ENCODE measurements around the gene NUCB2.
A peak's percentile ranks its signal among the peaks of the same experiment; 100 is the strongest.

NUCB2 gene

DNA sequence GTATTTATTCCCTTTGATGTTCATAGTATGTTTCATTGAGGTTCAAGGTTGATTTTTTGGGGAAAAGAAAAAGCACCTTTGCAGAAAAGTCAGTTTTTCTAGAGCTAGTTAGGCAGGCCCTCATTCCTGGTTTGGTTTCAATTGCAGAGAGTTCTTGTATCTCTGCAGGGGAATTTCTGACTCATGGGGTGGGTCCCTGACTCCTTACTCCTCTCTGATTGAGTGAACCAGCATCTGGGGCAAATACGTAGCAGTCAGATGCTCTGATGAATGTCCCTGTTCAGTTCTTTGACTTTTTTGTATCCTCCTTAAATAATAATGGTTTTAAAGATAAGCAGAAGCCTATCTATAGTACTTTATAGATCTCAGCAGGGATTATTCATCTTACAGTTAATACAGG, 67.4 kb downstream of the NUCB2 start:
- DNase-seq = no peak

GRCh38 chr11:17347676-17348075, 71.1 kb downstream of the NUCB2 start:
- no peak for DNase-seq

GRCh38 chr11:17350455-17351171, 74.1 kb downstream of the NUCB2 start:
- DNase-seq = no peak

DNA sequence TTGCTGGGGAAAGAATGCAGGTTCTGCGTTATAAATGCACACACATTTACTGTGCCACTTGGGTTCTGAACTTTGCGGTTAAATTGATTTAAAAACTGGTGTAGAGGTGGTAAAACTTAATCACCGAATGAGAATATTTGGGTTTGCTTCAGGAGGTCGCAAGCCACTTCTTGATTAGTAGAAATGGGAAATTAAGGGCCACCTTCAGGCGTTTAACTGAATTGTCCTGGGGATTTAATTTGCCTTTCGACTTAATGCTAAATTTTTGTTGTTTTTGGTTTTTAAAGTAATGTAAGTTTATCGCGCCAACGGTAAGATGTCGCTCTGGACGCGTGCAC, 74.6 kb downstream of the NUCB2 start:
- DNase-seq = no peak

DNA sequence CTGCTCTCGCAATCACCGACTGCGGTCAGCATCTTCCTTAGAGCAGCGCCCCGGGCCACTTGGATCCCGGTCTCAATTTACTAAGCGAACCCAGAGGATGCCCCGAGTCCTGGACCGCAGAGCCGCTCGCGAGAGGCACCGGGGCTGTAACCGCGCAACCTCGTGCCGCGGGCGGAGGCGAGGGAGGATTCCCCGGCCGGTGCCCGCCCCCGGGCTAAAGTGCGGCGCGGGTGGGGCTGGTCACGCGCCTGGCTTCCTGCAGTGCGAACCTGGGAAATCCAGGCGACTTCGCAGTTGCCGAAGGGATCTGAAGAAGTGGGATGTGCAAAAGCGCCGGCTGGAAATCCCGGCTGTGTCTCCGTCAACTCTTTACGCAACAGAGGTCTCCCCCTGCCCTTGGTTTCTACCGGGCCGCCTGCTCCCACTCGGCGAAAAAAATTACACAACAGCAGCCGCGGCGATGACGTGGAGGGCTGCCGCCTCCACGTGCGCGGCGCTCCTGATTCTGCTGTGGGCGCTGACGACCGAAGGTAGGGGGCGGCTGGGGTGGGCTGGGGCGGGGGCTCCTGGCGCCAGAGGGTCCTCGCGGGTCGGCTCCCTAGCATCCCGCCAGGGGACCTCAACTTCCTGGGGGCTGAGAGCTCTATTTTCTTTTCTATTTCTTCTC, 75.1 kb downstream of the NUCB2 start, which contains the start of gene NCR3LG1:
TSS of gene NCR3LG1 (plus strand) at position 291 of the 667 bp plus-strand sequence. CDS start at position 461, 170 bp downstream.
- peak; percentile 38 to 68 for DNase-seq

- DNase-seq = peak; percentile 41 to 75
These were observed 76.6 kb downstream of the NUCB2 start for GRCh38 chr11:17352950-17353820.

- no peak for DNase-seq
These were observed 77.5 kb downstream of the NUCB2 start for GRCh38 chr11:17353821-17354600.

GRCh38 chr11:17354601-17354991, 78.1 kb downstream of the NUCB2 start:
- DNase-seq = peak; percentile 40 to 44

DNA sequence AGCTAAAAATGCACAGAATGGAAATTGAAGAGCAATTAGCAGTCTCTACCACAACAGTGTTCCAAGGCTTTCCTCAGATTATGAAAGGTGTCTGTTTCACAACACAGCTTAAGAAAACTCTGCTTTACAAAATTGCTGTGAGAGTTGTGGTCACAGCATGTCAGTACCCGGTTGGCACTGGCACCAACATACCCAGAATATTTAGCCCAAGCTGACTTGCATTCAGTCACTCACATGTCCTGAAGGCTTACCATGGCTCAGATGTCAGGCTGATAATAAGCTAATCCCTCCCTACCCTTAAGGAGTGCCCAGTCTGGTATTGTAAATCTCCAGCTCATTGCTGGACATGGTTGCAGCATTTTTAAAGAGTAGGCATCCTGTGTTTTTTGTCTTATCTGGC, 90.0 kb downstream of the NUCB2 start:
- DNase-seq = no peak

DNA sequence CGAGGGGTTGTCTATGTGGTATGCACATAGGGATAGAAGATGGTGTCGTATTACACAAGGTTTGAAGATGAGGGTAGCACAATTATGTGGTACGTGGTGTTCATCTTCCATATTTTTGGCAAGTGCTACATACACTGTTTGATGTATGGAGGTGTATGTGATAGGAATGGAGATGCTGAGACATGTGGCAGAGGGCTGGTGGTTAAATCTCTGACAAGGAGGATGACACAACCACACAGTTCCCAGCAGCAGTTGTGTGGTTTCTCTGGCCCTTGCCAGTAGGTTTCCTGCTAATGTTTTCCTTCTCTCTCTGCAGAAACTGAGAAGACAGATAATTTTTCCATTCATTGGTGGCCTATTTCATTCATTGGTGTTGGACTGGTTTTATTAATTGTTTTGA, 92.0 kb downstream of the NUCB2 start:
- DNase-seq = no peak

- DNase-seq = no peak
These were observed 92.6 kb downstream of the NUCB2 start for GRCh38 chr11:17369094-17369493.

DNA sequence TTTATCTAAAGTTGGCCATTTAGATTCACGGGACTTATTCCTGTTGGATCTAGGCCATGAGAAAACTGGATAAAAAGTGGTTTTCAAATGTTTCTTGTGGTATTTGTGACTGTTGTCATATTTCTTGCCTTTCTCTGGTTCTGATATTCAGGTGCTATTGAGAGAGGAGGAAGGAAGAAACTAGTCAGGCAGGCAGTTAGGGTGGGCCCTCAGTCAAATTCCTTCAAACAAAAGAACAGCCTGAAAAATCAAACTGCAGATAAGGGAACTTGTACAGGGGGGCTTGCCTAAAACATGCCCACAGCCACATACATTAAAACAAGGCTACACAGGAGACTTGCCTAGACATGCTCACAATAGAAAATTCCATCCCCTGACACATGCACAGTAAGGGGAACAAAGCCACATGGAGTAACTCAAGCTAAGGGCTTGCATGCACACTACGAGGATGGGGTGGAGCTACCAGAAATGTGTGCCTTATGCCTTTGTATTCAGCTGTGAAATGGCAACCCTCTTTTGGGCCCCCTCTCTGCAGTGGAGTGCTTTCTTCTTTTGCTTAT, 93.2 kb downstream of the NUCB2 start:
- no peak for DNase-seq

- DNase-seq = peak in 1 of 2 experiments; percentile 51
These were observed 95.1 kb downstream of the NUCB2 start for GRCh38 chr11:17371614-17372013.

GRCh38 chr11:17375547-17375946, 99.0 kb downstream of the NUCB2 start:
- DNase-seq = no peak

GRCh38 chr11:17376493-17376892, 100.0 kb downstream of the NUCB2 start:
- no peak for DNase-seq

GRCh38 chr11:17378655-17379054, 102.1 kb downstream of the NUCB2 start:
- no peak for DNase-seq

DNA sequence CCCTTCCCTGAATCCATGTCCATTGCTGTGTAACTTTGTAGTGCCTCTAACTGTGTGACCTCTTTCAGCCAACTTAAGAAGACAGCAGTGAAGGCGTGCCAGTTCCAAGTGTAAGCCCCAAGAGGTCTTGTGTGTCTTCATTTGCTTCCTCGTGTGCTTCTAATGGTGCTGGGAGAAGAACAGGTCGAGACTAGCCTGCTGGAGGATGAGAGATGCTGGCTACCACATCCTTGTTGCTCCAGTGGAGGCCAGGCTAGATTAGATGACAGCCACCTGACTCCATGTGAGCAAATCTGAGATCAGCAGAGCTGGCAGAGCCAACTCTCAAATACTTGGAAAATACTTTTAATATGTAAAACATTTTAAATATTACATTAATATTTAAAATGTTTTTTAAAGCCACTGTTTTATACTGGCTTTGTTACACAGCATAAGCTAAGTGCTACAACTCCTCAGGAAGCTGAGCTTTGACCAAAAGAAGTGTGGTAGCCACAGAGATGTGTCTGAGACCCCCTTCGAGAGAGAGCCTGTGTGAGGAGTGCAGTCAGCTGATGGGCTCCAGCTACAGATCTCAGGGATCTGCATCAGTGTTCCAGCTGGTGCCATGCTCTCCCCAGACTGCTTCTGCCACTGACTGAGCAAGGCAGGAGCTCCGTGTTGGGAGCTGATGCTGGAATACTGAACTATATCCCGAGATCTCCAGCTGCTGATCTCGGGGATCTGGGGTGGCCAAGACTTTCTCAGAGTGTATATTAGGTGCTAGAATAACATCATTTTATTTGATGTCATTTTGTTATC, 103.0 kb downstream of the NUCB2 start:
- DNase-seq = no peak

DNA sequence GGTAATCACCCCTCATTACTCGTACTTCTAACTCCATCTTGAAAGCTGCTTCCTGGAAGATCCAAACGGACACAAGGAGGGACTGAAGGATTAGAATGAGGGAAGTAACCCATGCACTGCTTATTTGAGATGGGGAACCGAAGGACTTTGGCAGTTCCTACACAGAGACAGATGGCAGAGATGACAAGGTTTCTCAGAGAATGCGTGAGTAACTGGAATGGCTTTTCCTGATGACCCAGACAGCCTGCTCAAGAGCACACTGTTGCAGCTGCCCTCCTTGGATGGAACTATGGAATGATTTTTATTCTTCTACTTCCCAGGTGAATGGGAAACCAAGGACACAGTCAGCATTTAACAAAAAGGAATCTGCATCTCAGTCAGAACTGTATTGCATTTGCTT, 104.6 kb downstream of the NUCB2 start:
- no peak for DNase-seq
